ENCODE data around the gene PPP1R3F.
"Not testable (repeated sequence)": the region's sequence is repeated elsewhere in the genome, so short reads cannot be mapped to it uniquely, and the experiment has no call there.

The PPP1R3F gene

DNA sequence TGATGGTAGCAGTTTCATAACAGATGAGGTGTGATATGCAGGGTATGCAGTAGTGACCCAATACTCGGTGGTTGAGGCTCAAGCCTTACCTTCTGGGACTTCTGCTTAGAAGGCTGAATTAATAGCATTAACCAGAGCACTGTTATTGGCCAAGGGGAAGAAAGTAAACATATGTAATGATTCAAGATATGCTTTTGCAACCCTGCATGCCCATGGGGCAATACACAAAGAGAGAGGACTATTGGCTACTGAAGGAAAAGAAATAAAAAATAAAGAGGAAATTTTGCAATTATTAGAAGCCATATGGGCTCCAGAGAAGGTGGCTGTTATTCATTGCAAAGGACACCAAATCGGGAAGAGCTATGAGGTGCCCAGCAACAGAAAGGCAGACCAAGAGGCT is 42.6 kb downstream of the PPP1R3F start:
- peaks cover 7% of the 10 kb centered on the region for H3K36me3 Mint-ChIP-seq (ENCODE audit: insufficient read depth)
- H3K4me3 Mint-ChIP-seq = no peak overlapping the region
- H3K27ac Mint-ChIP-seq (ENCODE audit: low read depth) = no peak overlapping the region
- DNase-seq (ENCODE audit: low spot score in 2 of 2) (no peak), ATAC-seq (replicated peaks; ENCODE audit: extremely low read depth, poor library complexity, severe bottlenecking) (no peak)
- no peaks in the 10 kb centered on the region for H3K9me3 Mint-ChIP-seq
- peaks cover 21% of the 10 kb centered on the region for H3K4me1 Mint-ChIP-seq
- H3K27me3 Mint-ChIP-seq = no peaks in the 10 kb centered on the region

DNA sequence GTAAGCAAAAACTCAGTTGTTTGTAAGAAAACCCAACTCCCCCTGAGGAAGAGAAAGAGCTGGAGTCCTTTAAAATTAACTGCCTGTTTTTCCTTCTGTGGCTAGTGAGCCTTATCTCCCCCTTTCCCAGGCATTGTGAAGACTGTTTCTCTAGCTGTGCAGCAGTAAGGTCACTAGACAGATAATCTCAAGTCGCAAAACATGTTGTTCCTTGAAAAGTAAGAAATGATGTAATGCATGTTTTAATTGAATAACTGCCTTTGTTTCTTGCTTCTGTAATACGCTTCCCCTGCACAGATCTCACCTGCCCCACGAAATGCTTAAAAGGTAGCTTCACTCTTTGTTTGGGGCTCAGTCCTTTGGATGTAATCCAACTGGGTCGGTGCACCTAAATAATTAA is 46.5 kb downstream of the PPP1R3F start:
- H3K36me3 Mint-ChIP-seq (ENCODE audit: insufficient read depth) = no peaks in the 10 kb centered on the region
- no peak for DNase-seq (ENCODE audit: low spot score in 2 of 2)
- no peak for ATAC-seq (replicated peaks; ENCODE audit: extremely low read depth, poor library complexity, severe bottlenecking)
- no peak overlapping the region for H3K4me3 Mint-ChIP-seq
- no peak overlapping the region for H3K27ac Mint-ChIP-seq (ENCODE audit: low read depth)
- H3K27me3 Mint-ChIP-seq = no peaks in the 10 kb centered on the region
- H3K4me1 Mint-ChIP-seq = no peaks in the 10 kb centered on the region
- H3K9me3 Mint-ChIP-seq = no peaks in the 10 kb centered on the region

DNA sequence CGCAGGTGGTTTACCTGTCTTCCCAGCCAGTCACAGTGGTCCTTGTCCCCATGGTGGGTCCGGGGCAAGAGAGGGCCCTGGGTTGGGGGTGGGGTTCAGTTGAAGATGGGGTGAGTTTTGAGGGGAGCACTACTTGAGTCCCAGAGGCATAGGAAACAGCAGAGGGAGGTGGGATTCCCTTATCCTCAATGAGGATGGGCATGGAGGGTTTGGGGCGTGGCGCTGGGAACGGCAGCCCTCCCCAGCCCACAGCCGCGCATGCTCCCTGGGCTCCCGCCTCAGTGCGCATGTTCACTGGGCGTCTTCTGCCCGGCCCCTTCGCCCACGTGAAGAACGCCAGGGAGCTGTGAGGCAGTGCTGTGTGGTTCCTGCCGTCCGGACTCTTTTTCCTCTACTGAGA is 52.1 kb downstream of the PPP1R3F start, which contains the start of gene GAGE12J:
GAGE12J (plus strand) TSS at position 301 of the 400 bp plus-strand sequence. CDS start 1,157 bp downstream, outside the sequence.
- not testable (repeated sequence) for H3K4me3 Mint-ChIP-seq; H3K9me3 Mint-ChIP-seq; H3K36me3 Mint-ChIP-seq (ENCODE audit: insufficient read depth); DNase-seq (ENCODE audit: low spot score in 2 of 2); H3K4me1 Mint-ChIP-seq; H3K27me3 Mint-ChIP-seq; H3K27ac Mint-ChIP-seq (ENCODE audit: low read depth); ATAC-seq (replicated peaks; ENCODE audit: extremely low read depth, poor library complexity, severe bottlenecking)

DNA sequence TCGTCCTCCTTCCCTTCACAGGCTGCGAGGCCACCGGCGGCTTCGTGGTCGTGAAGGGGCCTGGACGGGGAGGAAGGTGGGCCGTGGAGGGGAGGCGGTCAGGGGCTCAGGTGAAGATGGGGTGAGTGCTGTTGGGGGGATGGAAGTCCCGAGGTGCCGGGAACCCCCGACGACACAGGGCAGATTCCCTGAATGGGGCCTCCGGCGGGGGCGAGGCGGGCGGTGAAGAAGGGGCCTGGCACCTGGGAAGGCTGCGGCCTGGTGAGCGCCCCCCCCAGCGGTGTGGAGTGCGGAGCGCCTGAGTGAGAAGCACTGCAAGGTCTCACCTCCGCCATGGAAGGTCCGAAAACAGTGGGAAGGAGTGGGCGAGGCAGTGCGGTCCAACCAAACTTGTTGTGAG is 52.7 kb downstream of the PPP1R3F start:
- not testable (repeated sequence) for H3K36me3 Mint-ChIP-seq (ENCODE audit: insufficient read depth); ATAC-seq (replicated peaks; ENCODE audit: extremely low read depth, poor library complexity, severe bottlenecking); DNase-seq (ENCODE audit: low spot score in 2 of 2); H3K9me3 Mint-ChIP-seq; H3K27ac Mint-ChIP-seq (ENCODE audit: low read depth); H3K4me1 Mint-ChIP-seq; H3K27me3 Mint-ChIP-seq; H3K4me3 Mint-ChIP-seq

DNA sequence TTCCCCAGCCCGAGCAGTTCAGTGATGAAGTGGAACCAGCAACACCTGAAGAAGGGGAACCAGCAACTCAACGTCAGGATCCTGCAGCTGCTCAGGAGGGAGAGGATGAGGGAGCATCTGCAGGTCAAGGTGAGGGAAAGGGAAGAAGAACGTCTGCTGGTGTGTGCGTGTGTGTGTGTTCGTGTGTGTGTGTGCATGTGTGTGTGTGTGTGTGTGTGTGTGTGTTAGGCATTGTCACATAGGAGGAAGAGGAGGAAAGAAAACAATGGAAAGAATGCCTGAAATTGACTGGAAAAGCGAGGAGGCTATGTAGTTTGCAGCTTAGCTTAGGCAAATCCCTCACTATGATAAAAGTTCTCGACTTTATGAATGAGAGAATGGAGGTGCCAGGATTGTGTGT is 54.1 kb downstream of the PPP1R3F start:
- H3K27me3 Mint-ChIP-seq; H3K4me1 Mint-ChIP-seq; H3K9me3 Mint-ChIP-seq; DNase-seq (ENCODE audit: low spot score in 2 of 2); H3K36me3 Mint-ChIP-seq (ENCODE audit: insufficient read depth); H3K4me3 Mint-ChIP-seq; ATAC-seq (replicated peaks; ENCODE audit: extremely low read depth, poor library complexity, severe bottlenecking); H3K27ac Mint-ChIP-seq (ENCODE audit: low read depth): not testable (repeated sequence)

DNA sequence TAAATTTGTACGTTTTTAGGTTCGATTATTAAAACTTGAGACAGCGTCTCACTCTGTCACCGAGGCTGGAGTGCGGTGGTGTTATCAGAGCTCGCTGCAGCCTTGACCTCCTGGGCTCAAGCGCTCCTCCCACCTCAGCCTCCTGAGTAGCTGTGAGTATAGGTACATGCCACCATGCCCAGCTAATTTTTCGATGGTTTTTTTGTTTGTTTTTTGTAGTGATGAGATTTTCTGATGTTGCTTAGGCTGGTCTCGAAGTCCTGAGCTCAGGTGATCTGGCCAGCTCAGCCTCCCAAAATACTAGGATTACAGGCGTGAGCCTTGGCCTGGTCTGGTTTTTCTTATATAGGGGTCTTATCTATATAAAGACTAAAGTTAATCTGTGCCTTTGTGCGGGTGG is 60.8 kb downstream of the PPP1R3F start:
- H3K36me3 Mint-ChIP-seq (ENCODE audit: insufficient read depth) = not testable (repeated sequence)

DNA sequence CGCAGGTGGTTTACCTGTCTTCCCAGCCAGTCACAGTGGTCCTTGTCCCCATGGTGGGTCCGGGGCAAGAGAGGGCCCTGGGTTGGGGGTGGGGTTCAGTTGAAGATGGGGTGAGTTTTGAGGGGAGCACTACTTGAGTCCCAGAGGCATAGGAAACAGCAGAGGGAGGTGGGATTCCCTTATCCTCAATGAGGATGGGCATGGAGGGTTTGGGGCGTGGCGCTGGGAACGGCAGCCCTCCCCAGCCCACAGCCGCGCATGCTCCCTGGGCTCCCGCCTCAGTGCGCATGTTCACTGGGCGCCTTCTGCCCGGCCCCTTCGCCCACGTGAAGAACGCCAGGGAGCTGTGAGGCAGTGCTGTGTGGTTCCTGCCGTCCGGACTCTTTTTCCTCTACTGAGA is 61.7 kb downstream of the PPP1R3F start, which contains the start of gene GAGE13:
GAGE13 (plus strand) TSS at position 301 of the 400 bp plus-strand sequence. CDS start 1,156 bp downstream, outside the sequence.
- not testable (repeated sequence) for DNase-seq (ENCODE audit: low spot score in 2 of 2); ATAC-seq (replicated peaks; ENCODE audit: extremely low read depth, poor library complexity, severe bottlenecking); H3K36me3 Mint-ChIP-seq (ENCODE audit: insufficient read depth); H3K27me3 Mint-ChIP-seq; H3K4me3 Mint-ChIP-seq; H3K9me3 Mint-ChIP-seq; H3K4me1 Mint-ChIP-seq; H3K27ac Mint-ChIP-seq (ENCODE audit: low read depth)

More for the DNA sequence above, 60.8 kb downstream of the PPP1R3F start:
- ATAC-seq (replicated peaks; ENCODE audit: extremely low read depth, poor library complexity, severe bottlenecking); H3K9me3 Mint-ChIP-seq; DNase-seq (ENCODE audit: low spot score in 2 of 2); H3K27me3 Mint-ChIP-seq; H3K4me3 Mint-ChIP-seq; H3K27ac Mint-ChIP-seq (ENCODE audit: low read depth); H3K4me1 Mint-ChIP-seq: not testable (repeated sequence)

DNA sequence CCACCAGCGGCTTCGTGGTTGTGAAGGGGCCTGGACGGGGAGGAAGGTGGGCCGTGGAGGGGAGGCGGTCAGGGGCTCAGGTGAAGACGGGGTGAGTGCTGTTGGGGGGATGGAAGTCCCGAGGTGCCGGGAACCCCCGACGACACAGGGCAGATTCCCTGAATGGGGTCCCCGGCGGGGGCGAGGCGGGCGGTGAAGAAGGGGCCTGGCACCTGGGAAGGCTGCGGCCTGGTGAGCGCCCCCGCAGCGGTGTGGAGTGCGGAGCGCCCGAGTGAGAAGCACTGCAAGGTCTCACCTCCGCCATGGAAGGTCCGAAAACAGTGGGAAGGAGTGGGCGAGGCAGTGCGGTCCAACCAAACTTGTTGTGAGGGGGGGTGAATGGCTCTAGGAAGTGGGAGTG is 62.2 kb downstream of the PPP1R3F start:
- H3K4me3 Mint-ChIP-seq; H3K27ac Mint-ChIP-seq (ENCODE audit: low read depth); DNase-seq (ENCODE audit: low spot score in 2 of 2); H3K36me3 Mint-ChIP-seq (ENCODE audit: insufficient read depth); H3K9me3 Mint-ChIP-seq; H3K4me1 Mint-ChIP-seq; H3K27me3 Mint-ChIP-seq; ATAC-seq (replicated peaks; ENCODE audit: extremely low read depth, poor library complexity, severe bottlenecking): not testable (repeated sequence)
